Measurements from ENCODE around the gene FCMR. TPM values are rescaled to one million over a fixed set of nuclear protein-coding genes. Genes with fewer than 3 reads are reported as not detected.

Gene FCMR
- total RNA-seq, 2 donors from 2014 or later = not detected

GRCh38 chr1:206916000-206916709, 5.6 kb downstream of the FCMR start:
- Histone ChIP-seq H3K4me3 (ENCODE audit: low read length) (no peak overlapping the region), H3K4me1 (ENCODE audit: control insufficient read depth, insufficient read depth, low read length) (no peaks in the 10 kb centered on the region), H3K27ac (ENCODE audit: low read depth, low read length) (no peak overlapping the region), H3K36me3 (ENCODE audit: control insufficient read depth, insufficient read depth, low read length) (no peaks in the 10 kb centered on the region), H3K9ac (ENCODE audit: extremely low read depth, low read length, poor library complexity, severe bottlenecking) (no peak overlapping the region), H3K9me3 (ENCODE audit: control insufficient read depth, low read length) (no peaks in the 10 kb centered on the region), H3K27me3 (ENCODE audit: control insufficient read depth, insufficient read depth, low read length, poor library complexity, severe bottlenecking) (peaks cover 38% of the 10 kb centered on the region)
- Mint-ChIP-seq H3K4me1 (no peaks in the 10 kb centered on the region), H3K27me3 (ENCODE audit: insufficient read depth) (peaks cover 34% of the 10 kb centered on the region), H3K4me3 (no peak overlapping the region), H3K9me3 (no peaks in the 10 kb centered on the region), H3K27ac (no peak overlapping the region), H3K36me3 (ENCODE audit: low read depth) (no peaks in the 10 kb centered on the region)
- no peak for DNase-seq
- whole genome bisulfite sequencing, 2 experiments (ENCODE audit: insufficient coverage in 1 of 2, insufficient read length in 1 of 2) = 82 to 83% methylated on average over 6 to 8 of the region's 8 CpGs
- TF ChIP-seq CTCF (conservative IDR thresholded peaks at IDR 0.05) = no peak

- H3K9ac ChIP-seq (ENCODE audit: extremely low read depth, low read length, poor library complexity, severe bottlenecking) = no peak overlapping the region
- H3K27ac Mint-ChIP-seq = no peak overlapping the region
- no peaks in the 10 kb centered on the region for H3K4me1 ChIP-seq (ENCODE audit: control insufficient read depth, insufficient read depth, low read length)
- no peaks in the 10 kb centered on the region for H3K4me1 Mint-ChIP-seq
- H3K27me3 ChIP-seq (ENCODE audit: control insufficient read depth, insufficient read depth, low read length, poor library complexity, severe bottlenecking) = peaks cover 47% of the 10 kb centered on the region
- H3K9me3 ChIP-seq (ENCODE audit: control insufficient read depth, low read length) = no peaks in the 10 kb centered on the region
- TF ChIP-seq CTCF (conservative IDR thresholded peaks at IDR 0.05) = no peak
- no peak for DNase-seq
- no peaks in the 10 kb centered on the region for H3K36me3 ChIP-seq (ENCODE audit: control insufficient read depth, insufficient read depth, low read length)
- peaks cover 42% of the 10 kb centered on the region for H3K27me3 Mint-ChIP-seq (ENCODE audit: insufficient read depth)
- no peak overlapping the region for H3K4me3 ChIP-seq (ENCODE audit: low read length)
- no peak overlapping the region for H3K27ac ChIP-seq (ENCODE audit: low read depth, low read length)
- WGBS, 2 experiments (ENCODE audit: insufficient coverage in 1 of 2, insufficient read length in 1 of 2) = 90 to 94% methylated on average over 15 of the region's 15 CpGs
- no peak overlapping the region for H3K4me3 Mint-ChIP-seq
- no peaks in the 10 kb centered on the region for H3K9me3 Mint-ChIP-seq
- H3K36me3 Mint-ChIP-seq (ENCODE audit: low read depth) = no peaks in the 10 kb centered on the region
Observed at GRCh38 chr1:206915030-206915735, 6.6 kb downstream of the FCMR start.

GRCh38 chr1:206913766-206914537, 7.8 kb downstream of the FCMR start:
- Histone ChIP-seq H3K27me3 (ENCODE audit: control insufficient read depth, insufficient read depth, low read length, poor library complexity, severe bottlenecking) (peaks cover 58% of the 10 kb centered on the region), H3K27ac (ENCODE audit: low read depth, low read length) (no peak overlapping the region), H3K36me3 (ENCODE audit: control insufficient read depth, insufficient read depth, low read length) (no peaks in the 10 kb centered on the region), H3K4me3 (ENCODE audit: low read length) (no peak overlapping the region), H3K4me1 (ENCODE audit: control insufficient read depth, insufficient read depth, low read length) (no peaks in the 10 kb centered on the region), H3K9ac (ENCODE audit: extremely low read depth, low read length, poor library complexity, severe bottlenecking) (no peak overlapping the region), H3K9me3 (ENCODE audit: control insufficient read depth, low read length) (no peaks in the 10 kb centered on the region)
- no peak for DNase-seq
- Mint-ChIP-seq H3K27me3 (ENCODE audit: insufficient read depth) (peaks cover 50% of the 10 kb centered on the region), H3K27ac (no peak overlapping the region), H3K4me1 (peaks cover 2% of the 10 kb centered on the region), H3K36me3 (ENCODE audit: low read depth) (no peaks in the 10 kb centered on the region), H3K9me3 (no peaks in the 10 kb centered on the region), H3K4me3 (no peak overlapping the region)
- no peak for TF ChIP-seq CTCF (conservative IDR thresholded peaks at IDR 0.05)
- 89 to 97% methylated on average over 7 to 12 of the region's 12 CpGs for WGBS, 2 experiments (ENCODE audit: insufficient coverage in 1 of 2, insufficient read length in 1 of 2)
